Measurements from ENCODE around the gene TSPAN7.

TSPAN7 gene

GRCh38 chrX:38697461-38697860 is 136.1 kb downstream of the TSPAN7 start:
- no peak for DNase-seq

DNA sequence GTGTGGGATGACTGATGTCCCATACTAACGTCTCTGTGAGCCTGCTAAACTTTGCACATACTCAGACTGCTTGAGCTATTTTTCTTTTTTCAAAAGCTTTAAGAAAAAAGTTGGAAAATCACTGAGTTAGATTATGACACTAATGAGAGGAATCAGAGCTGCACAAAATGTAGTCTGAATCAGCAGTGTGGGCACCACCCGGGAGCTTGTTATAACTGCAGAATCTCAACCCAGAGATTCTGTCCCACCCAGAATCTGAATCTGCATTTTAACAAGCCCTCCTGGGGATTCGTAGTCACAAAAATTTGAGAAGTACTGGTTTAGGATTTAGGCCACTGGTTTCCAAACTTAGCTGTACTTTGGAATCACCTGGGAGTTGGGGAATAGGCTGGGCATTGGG is 137.8 kb downstream of the TSPAN7 start:
- DNase-seq = no peak

DNA sequence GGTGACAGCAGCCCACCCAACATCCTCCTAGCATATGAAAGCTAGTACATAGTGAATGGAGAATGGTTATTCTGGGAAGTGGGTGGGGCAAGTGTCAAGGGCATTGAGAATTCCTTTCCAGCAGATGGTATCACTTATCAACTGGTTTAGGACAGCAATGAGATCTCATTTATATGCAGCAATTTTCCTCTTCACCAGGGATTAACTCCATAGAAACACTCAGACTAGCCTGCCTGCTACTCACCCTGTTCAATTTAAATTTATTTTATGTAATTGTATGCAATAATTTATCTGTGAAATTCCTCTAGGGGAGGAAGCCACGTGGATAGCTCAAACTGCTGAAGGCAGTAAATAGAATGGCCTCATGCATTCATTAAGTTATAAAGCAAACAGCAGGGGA is 138.4 kb downstream of the TSPAN7 start:
- DNase-seq = no peak

GRCh38 chrX:38701073-38701472 is 139.7 kb downstream of the TSPAN7 start:
- no peak for DNase-seq

DNA sequence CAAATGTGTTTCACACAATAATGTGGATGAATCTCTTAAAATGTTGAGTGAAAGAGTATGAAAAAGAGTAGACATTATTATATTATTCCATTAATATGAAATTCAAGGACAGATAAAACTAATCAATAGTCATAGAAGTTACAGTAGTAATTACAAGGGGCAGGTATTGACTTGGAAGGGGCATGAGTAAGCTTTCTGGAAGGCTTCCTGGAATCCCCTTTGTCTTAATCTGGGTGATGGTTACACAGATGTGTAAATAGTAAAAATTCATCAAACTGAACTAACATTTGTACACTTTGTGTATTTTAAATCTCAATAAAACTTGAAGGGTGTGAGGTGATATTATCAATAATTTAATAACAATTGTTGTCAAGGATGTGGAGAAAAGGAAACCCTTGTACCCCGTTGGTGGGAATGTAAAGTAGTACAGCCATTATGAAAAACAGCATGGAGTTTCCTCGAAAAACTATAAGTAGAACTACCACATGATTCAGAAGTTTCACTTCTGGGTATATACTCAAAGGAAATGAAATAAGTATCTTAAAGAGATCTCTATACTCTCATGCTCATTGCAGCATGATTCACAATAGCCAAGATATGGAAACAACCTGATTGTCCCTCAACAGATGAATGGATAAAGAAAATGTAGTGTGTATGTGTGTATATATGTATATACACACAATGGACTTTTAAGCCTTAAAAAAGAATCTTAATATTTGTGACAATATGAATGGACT is 143.0 kb downstream of the TSPAN7 start:
- no peak for DNase-seq

DNA sequence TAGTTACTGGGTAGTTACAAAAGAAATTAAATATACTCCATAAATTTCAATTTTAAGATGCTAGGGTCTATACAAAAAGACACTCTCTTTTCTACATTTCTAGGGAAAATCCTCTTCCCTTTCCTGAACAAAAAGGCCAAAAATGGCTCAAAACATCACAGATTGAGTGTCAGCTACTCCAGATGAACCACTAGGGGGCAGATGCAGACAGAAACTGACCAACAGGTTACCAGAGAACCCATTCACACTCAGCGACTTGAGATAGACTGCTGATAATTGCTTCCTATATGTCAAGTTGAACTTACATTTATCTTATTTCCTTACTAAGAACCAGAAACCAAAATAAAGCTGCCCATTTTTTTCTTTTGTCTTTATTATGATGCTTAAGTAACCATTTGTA is 156.5 kb downstream of the TSPAN7 start:
- DNase-seq = no peak

GRCh38 chrX:38718311-38718710 is 157.0 kb downstream of the TSPAN7 start:
- no peak for DNase-seq

DNA sequence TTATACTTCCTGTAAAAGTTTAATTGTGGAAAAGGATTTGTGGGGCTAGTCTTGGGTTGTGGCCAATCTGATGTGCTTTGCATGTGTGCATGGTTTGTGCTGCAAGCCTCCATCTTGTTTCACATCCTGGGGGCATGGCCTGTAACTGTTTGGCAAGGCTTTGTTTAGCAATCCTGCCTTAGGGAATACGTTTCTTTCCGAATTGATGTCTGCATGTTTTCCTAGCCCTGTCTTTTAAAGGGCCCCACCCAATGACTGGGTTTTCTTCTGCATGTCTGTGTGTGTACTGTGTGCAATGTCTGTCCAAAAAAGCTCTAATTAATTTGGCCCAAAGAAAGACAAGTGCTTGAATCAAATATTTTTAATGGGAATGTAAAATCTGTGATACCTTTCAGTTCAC is 165.3 kb downstream of the TSPAN7 start:
- no peak for DNase-seq

DNA sequence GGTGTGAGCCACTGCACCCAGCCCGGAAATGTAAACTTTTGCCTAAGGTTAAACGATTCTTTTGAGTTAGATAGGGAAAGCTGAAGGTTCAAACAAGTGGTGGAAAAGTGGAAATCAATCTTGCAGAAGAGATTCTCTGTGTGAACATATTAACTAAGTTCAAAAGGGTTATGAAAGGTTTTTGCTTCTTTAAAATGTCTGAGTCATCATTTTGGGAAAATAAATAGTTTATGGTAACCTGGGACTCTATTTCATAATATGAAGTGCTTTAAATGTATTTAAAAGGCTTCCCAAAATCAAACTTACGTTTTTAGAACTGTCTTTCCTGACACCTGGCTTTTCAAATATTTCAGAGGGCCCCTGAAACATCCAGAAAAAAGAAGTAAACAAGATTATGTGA is 166.3 kb downstream of the TSPAN7 start:
- DNase-seq = no peak

GRCh38 chrX:38732866-38733265 is 171.5 kb downstream of the TSPAN7 start:
- DNase-seq = no peak

All from NCI-H1436 (cell line).